ENCODE data around the gene ATP2C2.

DNA sequence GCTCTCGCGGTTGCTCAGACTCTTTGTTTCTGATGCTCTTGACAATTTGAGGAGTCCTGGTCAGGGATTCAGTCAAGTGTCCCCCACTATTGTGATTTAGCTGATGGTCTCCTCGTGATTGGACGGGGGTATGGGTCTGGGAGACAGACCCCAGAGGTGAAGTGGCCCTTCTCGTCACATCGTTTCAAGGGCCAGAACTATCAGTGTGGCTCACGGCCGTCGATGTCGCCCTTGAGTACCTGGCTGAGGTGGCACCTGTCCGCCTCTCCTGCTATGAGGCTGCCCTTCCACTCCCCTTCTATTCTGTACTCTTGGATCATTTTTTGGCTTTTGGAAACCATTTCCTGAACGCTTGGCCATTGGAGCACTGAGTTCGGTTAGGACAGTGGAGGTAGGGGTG, 143.5 kb downstream of the ATP2C2 start:
- TF ChIP-seq, protein P1, sequence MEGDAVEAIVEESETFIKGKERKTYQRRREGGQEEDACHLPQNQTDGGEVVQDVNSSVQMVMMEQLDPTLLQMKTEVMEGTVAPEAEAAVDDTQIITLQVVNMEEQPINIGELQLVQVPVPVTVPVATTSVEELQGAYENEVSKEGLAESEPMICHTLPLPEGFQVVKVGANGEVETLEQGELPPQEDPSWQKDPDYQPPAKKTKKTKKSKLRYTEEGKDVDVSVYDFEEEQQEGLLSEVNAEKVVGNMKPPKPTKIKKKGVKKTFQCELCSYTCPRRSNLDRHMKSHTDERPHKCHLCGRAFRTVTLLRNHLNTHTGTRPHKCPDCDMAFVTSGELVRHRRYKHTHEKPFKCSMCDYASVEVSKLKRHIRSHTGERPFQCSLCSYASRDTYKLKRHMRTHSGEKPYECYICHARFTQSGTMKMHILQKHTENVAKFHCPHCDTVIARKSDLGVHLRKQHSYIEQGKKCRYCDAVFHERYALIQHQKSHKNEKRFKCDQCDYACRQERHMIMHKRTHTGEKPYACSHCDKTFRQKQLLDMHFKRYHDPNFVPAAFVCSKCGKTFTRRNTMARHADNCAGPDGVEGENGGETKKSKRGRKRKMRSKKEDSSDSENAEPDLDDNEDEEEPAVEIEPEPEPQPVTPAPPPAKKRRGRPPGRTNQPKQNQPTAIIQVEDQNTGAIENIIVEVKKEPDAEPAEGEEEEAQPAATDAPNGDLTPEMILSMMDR (IDR thresholded peaks at IDR 0.05) = no peak
- no peak for TF ChIP-seq POLR2A (IDR thresholded peaks at IDR 0.05)

All from right lobe of liver (tissue), 4 donors.